Neuronal stem cell (in vitro differentiated cells): Measurements from ENCODE around the gene NRF1.

Experiments used
- DNase-seq: peaks from one replicate; pipeline ENCODE4 v3.0.0-alpha.2; 2013; ENCODE audit warnings: low spot score
- H2AFZ ChIP-seq: one replicate; pipeline ENCODE4 v1.6.1; 2013; ENCODE audit warnings: mild to moderate bottlenecking, low read length, inconsistent platforms
- H2AK5ac ChIP-seq: 2 replicates; pipeline ENCODE4 v1.6.1; 2013; ENCODE audit warnings: low read depth, mild to moderate bottlenecking, inconsistent platforms, low read length, moderate library complexity, mixed read lengths
- H2BK120ac ChIP-seq: 2 replicates; pipeline ENCODE4 v1.6.1; 2013; ENCODE audit warnings: low read depth, mild to moderate bottlenecking, inconsistent platforms, low read length, moderate library complexity, mixed read lengths
- H2BK12ac ChIP-seq: one replicate; pipeline ENCODE4 v1.6.1; 2013; ENCODE audit warnings: low read length, inconsistent platforms
- H2BK15ac ChIP-seq: 2 replicates; pipeline ENCODE4 v1.6.1; 2013; ENCODE audit warnings: mild to moderate bottlenecking, low read length, inconsistent platforms, mixed read lengths
- H2BK5ac ChIP-seq: one replicate; pipeline ENCODE4 v1.6.1; 2013; ENCODE audit warnings: inconsistent platforms, mild to moderate bottlenecking, low read length, moderate library complexity
- H3K14ac ChIP-seq: one replicate; pipeline ENCODE4 v1.6.1; 2013; ENCODE audit warnings: low read length, inconsistent platforms
- H3K18ac ChIP-seq: 2 replicates; pipeline ENCODE4 v1.6.1; 2013; ENCODE audit warnings: low read length, inconsistent platforms
- H3K23ac ChIP-seq: 2 replicates; pipeline ENCODE4 v1.6.1; 2013; ENCODE audit warnings: low read depth, mild to moderate bottlenecking, mixed read lengths, low read length, inconsistent platforms; ENCODE audit not compliant: poor library complexity
- H3K27ac ChIP-seq: replicated peaks from 3 replicates; pipeline ENCODE4 v1.5.1; 2013; ENCODE audit warnings: low read length, inconsistent platforms
- H3K27me3 ChIP-seq, 3 experiments: 2 replicates each; pipeline ENCODE4 v1.6.1; 2013; ENCODE audit warnings: low read length in 3 of 3, mild to moderate bottlenecking in 2 of 3, inconsistent platforms in 1 of 3, low read depth in 1 of 3, mixed read lengths in 1 of 3, moderate library complexity in 1 of 3; ENCODE audit not compliant: control insufficient read depth in 3 of 3, insufficient read depth in 3 of 3
- H3K36me3 ChIP-seq, 2 donors: replicated peaks in 1 of 2; 2 replicates each; pipeline ENCODE4 v1.6.1; 2013; ENCODE audit warnings: low read length in 2 of 2; ENCODE audit not compliant: control insufficient read depth in 2 of 2, insufficient read depth in 2 of 2
- H3K4ac ChIP-seq: 2 replicates; pipeline ENCODE4 v1.6.1; 2013; ENCODE audit warnings: inconsistent platforms, mild to moderate bottlenecking, low read length, moderate library complexity
- H3K4me1 ChIP-seq, 2 donors: 1 replicate in 1 of 2; 2 replicates in 1 of 2; pipeline ENCODE4 v1.6.1; 2013; ENCODE audit warnings: low read length in 2 of 2, low read depth in 1 of 2; ENCODE audit not compliant: control insufficient read depth in 2 of 2, insufficient read depth in 1 of 2
- H3K4me2 ChIP-seq: one replicate; pipeline ENCODE4 v1.6.1; 2013; ENCODE audit warnings: mild to moderate bottlenecking, low read length, inconsistent platforms; ENCODE audit not compliant: insufficient read depth, poor library complexity, severe bottlenecking
- H3K4me3 ChIP-seq, 2 donors: 2 replicates each; pipeline ENCODE4 v1.5.1; 2013; ENCODE audit warnings: low read length in 2 of 2, mild to moderate bottlenecking in 2 of 2, inconsistent platforms in 1 of 2, moderate library complexity in 1 of 2
- H3K79me1 ChIP-seq: one replicate; pipeline ENCODE4 v1.6.1; 2013; ENCODE audit warnings: low read depth, mild to moderate bottlenecking, inconsistent platforms, low read length, moderate library complexity
- H3K9ac ChIP-seq: one replicate; pipeline ENCODE4 v1.6.1; 2013; ENCODE audit warnings: mild to moderate bottlenecking, low read depth, low read length, inconsistent platforms; ENCODE audit not compliant: poor library complexity
- H3K9me3 ChIP-seq, 2 donors: replicated peaks in 1 of 2; 2 replicates each; pipeline versions ENCODE3 to v1.6.1; 2013; ENCODE audit warnings: low read length in 2 of 2, mild to moderate bottlenecking in 2 of 2, inconsistent platforms in 1 of 2, low read depth in 1 of 2, mixed read lengths in 1 of 2, moderate library complexity in 1 of 2; ENCODE audit not compliant: control insufficient read depth in 2 of 2, insufficient read depth in 1 of 2
- H4K8ac ChIP-seq: one replicate; pipeline ENCODE4 v1.6.1; 2013; ENCODE audit warnings: low read depth, mild to moderate bottlenecking, inconsistent platforms, low read length, moderate library complexity
- H4K91ac ChIP-seq: one replicate; pipeline ENCODE4 v1.6.1; 2013; ENCODE audit warnings: low read length, low read depth, mild to moderate bottlenecking, inconsistent platforms; ENCODE audit not compliant: poor library complexity
- WGBS, 2 donors: extraction: QIAGEN DNeasy Blood & Tissue Kit; methylation state at CpG; one replicate each; pipeline ENCODE4 v1.1.7; 2013; ENCODE audit warnings: missing lambda C conversion rate in 2 of 2, mixed read lengths in 1 of 2; ENCODE audit not compliant: insufficient read length in 2 of 2, insufficient replicate concordance in 1 of 2; ENCODE audit errors: extremely low coverage in 2 of 2; 5-methylcytosine and 5-hydroxymethylcytosine counted together

NRF1 gene

GRCh38 chr7:129574487-129574886 lies 37.0 kb upstream of the NRF1 start:
- no peak overlapping the region for H3K18ac ChIP-seq
- WGBS, 2 donors, result no CpG with 5 or more reads among the region's 3 CpGs
- H3K23ac ChIP-seq, result no peak overlapping the region
- no peaks in the 10 kb centered on the region for H3K4me1 ChIP-seq
- H3K4me2 ChIP-seq, result no peak overlapping the region
- H3K4ac ChIP-seq, result no peak overlapping the region
- H2AK5ac ChIP-seq, result no peak overlapping the region
- H3K9ac ChIP-seq, result no peak overlapping the region
- no peaks in the 10 kb centered on the region for H3K79me1 ChIP-seq
- H3K4me3 ChIP-seq, result no peak overlapping the region
- H3K14ac ChIP-seq, result no peak overlapping the region
- H3K27ac ChIP-seq, result no peak overlapping the region
- H2BK12ac ChIP-seq, result no peak overlapping the region
- H2AFZ ChIP-seq, result no peak overlapping the region
- H2BK15ac ChIP-seq, result no peak overlapping the region
- H3K9me3 ChIP-seq, result peaks cover 6 to 9% of the 10 kb centered on the region in 2 donors
- H3K27me3 ChIP-seq, result no peaks in the 10 kb centered on the region
- no peak overlapping the region for H2BK120ac ChIP-seq
- no peak overlapping the region for H4K8ac ChIP-seq
- H3K36me3 ChIP-seq, result peaks cover 0 to 2% of the 10 kb centered on the region in 2 donors
- no peak overlapping the region for H2BK5ac ChIP-seq
- DNase-seq, result no peak
- H4K91ac ChIP-seq, result no peak overlapping the region

GRCh38 chr7:129575699-129576098 lies 35.8 kb upstream of the NRF1 start:
- Histone ChIP-seq H3K18ac (no peak overlapping the region), H2BK5ac (no peak overlapping the region), H3K14ac (no peak overlapping the region), H2AK5ac (no peak overlapping the region), H3K36me3 (peaks cover 0 to 2% of the 10 kb centered on the region in 2 donors), H3K23ac (no peak overlapping the region), H3K4me3 (no peak overlapping the region), H3K4me2 (no peak overlapping the region), H2BK15ac (no peak overlapping the region), H3K79me1 (no peaks in the 10 kb centered on the region), H4K91ac (no peak overlapping the region), H3K9ac (no peak overlapping the region), H2AFZ (no peak overlapping the region), H4K8ac (no peak overlapping the region), H3K27me3 (no peaks in the 10 kb centered on the region), H3K4ac (no peak overlapping the region), H2BK12ac (no peak overlapping the region), H3K9me3 (peaks cover 6 to 9% of the 10 kb centered on the region in 2 donors), H2BK120ac (no peak overlapping the region), H3K4me1 (no peaks in the 10 kb centered on the region), H3K27ac (no peak overlapping the region)
- no peak for DNase-seq
- WGBS, 2 donors, result no CpG with 5 or more reads among the region's 7 CpGs

DNA sequence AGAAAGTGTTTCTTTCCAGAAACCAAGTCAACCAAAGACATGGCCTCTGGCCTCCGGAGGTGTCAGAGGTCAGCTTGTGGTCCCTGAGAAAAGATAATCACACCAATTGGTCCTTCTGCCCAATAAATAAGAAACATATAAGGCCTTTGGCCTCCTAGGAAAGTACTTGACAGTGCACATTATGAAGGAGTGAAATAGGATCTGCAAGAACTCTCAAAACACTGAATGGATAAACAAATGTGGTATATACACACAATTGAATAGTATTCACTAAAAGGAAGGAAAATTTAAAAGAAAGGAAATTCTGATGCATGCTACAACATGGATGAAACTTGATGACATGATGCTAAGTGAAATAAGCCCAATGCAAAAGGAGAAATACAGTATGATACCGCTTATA lies 35.4 kb upstream of the NRF1 start:
- Histone ChIP-seq H3K4me3 (no peak overlapping the region), H3K9ac (no peak overlapping the region), H3K18ac (no peak overlapping the region), H3K14ac (no peak overlapping the region), H3K9me3 (peaks cover 6 to 9% of the 10 kb centered on the region in 2 donors), H3K27ac (no peak overlapping the region), H2AFZ (no peak overlapping the region), H4K91ac (no peak overlapping the region), H4K8ac (no peak overlapping the region), H3K23ac (no peak overlapping the region), H2BK120ac (no peak overlapping the region), H2AK5ac (no peak overlapping the region), H3K4ac (no peak overlapping the region), H3K27me3 (no peaks in the 10 kb centered on the region), H3K4me1 (no peaks in the 10 kb centered on the region), H2BK12ac (no peak overlapping the region), H2BK5ac (no peak overlapping the region), H2BK15ac (no peak overlapping the region), H3K79me1 (no peaks in the 10 kb centered on the region), H3K36me3 (peaks cover 0 to 2% of the 10 kb centered on the region in 2 donors), H3K4me2 (no peak overlapping the region)
- no CpG with 5 or more reads among the region's 2 CpGs for WGBS, 2 donors
- no peak for DNase-seq

DNA sequence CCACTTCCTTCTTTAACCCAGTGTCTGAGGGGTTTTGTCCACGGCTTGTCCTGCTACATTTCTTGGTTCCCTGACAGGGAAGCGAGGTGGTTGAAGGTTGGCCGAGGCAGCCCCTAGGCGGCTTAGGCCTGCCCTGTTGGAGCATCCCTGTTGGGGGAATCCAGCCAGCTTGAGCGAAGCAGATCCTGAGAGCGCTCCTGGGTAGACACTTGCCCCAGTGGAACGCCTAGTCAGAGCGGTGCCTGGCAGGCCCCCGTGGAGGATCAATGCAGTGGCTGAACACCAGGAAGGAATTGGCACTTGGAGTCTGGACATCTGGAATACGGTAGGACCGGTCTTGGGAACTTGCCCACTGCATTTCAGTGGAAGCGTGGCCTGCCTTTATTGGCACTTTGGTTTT lies 32.7 kb upstream of the NRF1 start:
- no peak overlapping the region for H2AFZ ChIP-seq
- H3K9ac ChIP-seq, result no peak overlapping the region
- peak overlapping the region; percentile 37 for H3K4ac ChIP-seq
- H4K8ac ChIP-seq, result no peak overlapping the region
- no peak overlapping the region for H3K18ac ChIP-seq
- no peak overlapping the region for H2BK12ac ChIP-seq
- no peak overlapping the region for H2BK15ac ChIP-seq
- no peak overlapping the region for H3K4me3 ChIP-seq
- H2BK5ac ChIP-seq, result no peak overlapping the region
- no peak for DNase-seq
- peaks cover 6 to 11% of the 10 kb centered on the region in 2 donors for H3K9me3 ChIP-seq
- no peaks in the 10 kb centered on the region for H3K79me1 ChIP-seq
- H3K27ac ChIP-seq, result no peak overlapping the region
- H3K23ac ChIP-seq, result peak overlapping the region; percentile 43
- no peak overlapping the region for H3K14ac ChIP-seq
- no peak overlapping the region for H2BK120ac ChIP-seq
- no peaks in the 10 kb centered on the region for H3K4me1 ChIP-seq
- WGBS, 2 donors, result no CpG with 5 or more reads among the region's 12 CpGs
- H3K36me3 ChIP-seq, result peaks cover 0 to 2% of the 10 kb centered on the region in 2 donors
- no peaks in the 10 kb centered on the region for H3K27me3 ChIP-seq
- H2AK5ac ChIP-seq, result no peak overlapping the region
- H4K91ac ChIP-seq, result no peak overlapping the region
- no peak overlapping the region for H3K4me2 ChIP-seq
